ENCODE measurements around the gene MRC2. TPM values are rescaled to one million over a fixed set of nuclear protein-coding genes. Genes with fewer than 3 reads are reported as not detected.
"Not testable (repeated sequence)": the region's sequence is repeated elsewhere in the genome, so short reads cannot be mapped to it uniquely, and the experiment has no call there.

The MRC2 gene
- total RNA-seq, 2 donors from 2014 or later = 34.2 to 73.7 TPM

DNA sequence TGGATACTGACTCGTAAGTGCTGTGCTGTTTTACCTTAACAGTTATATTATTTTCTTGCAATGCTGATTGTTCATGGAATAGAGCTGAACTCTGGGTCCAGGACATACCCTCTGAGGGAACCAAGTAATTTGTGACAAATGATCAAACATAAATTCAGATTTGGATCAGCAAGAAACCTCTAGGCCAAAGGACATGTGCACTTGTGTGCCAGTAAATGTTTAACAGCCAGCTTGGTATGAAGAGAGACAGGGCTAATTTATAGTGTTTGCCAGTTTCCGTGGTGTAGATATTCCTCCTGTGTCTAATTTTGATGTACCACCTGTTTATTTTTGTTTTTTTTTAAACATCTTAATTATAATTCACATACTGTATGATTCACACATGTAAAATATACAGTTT is 30.8 kb upstream of the MRC2 start:
- 94% methylated on average over 2 of the region's 2 CpGs for WGBS
- no peak overlapping the region for H3K27ac ChIP-seq
- no peaks in the 10 kb centered on the region for H3K4me1 ChIP-seq (replicated peaks)
- intact Hi-C loops (cut with DNase I) = no loop called here
- no peak for DNase-seq (ENCODE audit: low spot score)
- TF ChIP-seq POLR2AphosphoS5 (IDR thresholded peaks at IDR 0.05) (no peak), POLR2A (IDR thresholded peaks at IDR 0.05) (no peak)
- TF ChIP-seq, protein P1, sequence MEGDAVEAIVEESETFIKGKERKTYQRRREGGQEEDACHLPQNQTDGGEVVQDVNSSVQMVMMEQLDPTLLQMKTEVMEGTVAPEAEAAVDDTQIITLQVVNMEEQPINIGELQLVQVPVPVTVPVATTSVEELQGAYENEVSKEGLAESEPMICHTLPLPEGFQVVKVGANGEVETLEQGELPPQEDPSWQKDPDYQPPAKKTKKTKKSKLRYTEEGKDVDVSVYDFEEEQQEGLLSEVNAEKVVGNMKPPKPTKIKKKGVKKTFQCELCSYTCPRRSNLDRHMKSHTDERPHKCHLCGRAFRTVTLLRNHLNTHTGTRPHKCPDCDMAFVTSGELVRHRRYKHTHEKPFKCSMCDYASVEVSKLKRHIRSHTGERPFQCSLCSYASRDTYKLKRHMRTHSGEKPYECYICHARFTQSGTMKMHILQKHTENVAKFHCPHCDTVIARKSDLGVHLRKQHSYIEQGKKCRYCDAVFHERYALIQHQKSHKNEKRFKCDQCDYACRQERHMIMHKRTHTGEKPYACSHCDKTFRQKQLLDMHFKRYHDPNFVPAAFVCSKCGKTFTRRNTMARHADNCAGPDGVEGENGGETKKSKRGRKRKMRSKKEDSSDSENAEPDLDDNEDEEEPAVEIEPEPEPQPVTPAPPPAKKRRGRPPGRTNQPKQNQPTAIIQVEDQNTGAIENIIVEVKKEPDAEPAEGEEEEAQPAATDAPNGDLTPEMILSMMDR (IDR thresholded peaks at IDR 0.05) = no peak
- no peaks in the 10 kb centered on the region for H3K36me3 ChIP-seq
- no peaks in the 10 kb centered on the region for H3K27me3 ChIP-seq (replicated peaks; ENCODE audit: insufficient read depth)
- no peak overlapping the region for H3K4me3 ChIP-seq
- no peaks in the 10 kb centered on the region for H3K9me3 ChIP-seq

DNA sequence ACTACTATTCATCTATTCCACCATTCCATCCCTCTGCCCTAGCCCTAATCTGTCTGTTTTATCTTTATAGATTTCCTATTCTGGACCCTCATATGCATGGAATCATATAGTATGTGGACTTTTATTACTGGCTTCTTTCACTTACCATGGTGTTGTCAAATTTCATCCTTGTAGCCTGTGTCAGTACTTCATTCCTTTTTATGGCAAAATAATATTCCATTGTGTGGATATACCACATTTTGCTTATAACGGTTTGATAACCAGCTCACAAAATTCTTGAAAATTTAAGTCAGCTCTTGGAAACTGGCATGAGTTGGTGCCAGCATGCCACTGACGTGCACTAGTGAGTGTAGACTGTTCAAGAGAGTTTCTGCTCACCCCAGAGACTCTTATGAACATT is 30.3 kb upstream of the MRC2 start:
- 93% methylated on average over 2 of the region's 2 CpGs for WGBS
- H3K36me3 ChIP-seq = no peaks in the 10 kb centered on the region
- H3K4me1 ChIP-seq (replicated peaks) = no peaks in the 10 kb centered on the region

DNA sequence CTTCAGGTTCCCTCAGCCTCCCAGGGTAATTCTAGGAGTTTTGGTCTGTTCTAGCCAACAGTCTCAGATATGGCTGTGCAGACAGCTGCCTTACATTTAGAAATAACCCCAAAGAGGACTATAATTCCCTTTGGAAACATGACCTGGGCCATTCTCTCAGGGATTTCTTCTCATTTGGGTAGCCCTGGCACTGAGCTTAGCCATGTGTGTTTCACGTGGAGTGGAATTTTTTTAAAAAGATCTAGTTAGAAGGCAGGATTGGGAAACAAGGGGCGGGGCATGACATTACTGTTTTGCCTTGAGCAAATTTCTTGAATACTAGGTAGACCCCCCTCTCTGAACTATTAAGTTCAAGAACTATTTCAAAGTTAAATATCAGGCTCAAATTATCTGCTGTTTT is 29.6 kb upstream of the MRC2 start:
- H3K36me3 ChIP-seq = no peaks in the 10 kb centered on the region
- TF ChIP-seq POLR2A (IDR thresholded peaks at IDR 0.05) = no peak

More for the DNA sequence above, 30.3 kb upstream of the MRC2 start:
- H3K27me3 ChIP-seq (replicated peaks; ENCODE audit: insufficient read depth) = no peaks in the 10 kb centered on the region
- no peak overlapping the region for H3K4me3 ChIP-seq
- TF ChIP-seq POLR2AphosphoS5 (IDR thresholded peaks at IDR 0.05) = no peak
- H3K27ac ChIP-seq = no peak overlapping the region
- intact Hi-C loops (cut with DNase I) = no loop called here
- DNase-seq (ENCODE audit: low spot score) = no peak
- H3K9me3 ChIP-seq = no peaks in the 10 kb centered on the region

DNA sequence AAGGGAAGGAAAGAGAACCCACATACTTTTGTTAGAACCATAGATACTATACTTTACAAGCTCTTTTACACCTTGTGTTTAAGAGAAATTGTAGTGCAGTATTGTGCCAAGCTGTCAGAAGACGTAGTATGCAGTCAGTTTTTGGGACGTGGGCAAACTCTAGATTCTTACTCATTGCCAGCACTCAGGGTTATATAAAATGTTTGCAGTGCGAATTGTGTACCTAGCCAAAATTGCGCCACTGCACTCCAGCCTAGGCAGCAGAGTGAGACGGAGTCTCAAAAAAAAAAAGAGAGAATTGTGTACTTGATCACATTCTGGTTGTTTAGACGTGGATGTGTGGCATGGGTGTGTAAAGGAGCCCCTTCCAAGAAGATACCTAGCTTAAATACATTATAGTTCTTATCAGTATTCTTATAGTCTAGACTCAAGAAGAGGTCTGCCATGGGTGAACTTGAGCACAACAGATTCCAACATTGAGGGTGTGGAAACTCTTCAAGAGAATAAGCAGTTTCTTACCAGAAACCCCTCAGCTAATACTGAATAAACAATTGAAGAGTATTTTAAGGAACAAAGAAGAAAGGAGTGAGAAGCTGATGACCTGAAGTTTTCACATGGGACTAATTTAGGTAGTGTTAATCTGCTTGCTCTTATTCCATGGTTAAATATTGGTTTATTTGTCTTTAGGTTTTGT is 27.4 kb upstream of the MRC2 start:
- TF ChIP-seq, protein P1 (IDR thresholded peaks at IDR 0.05) = no peak
- TF ChIP-seq POLR2A (IDR thresholded peaks at IDR 0.05) = no peak
- no peak for TF ChIP-seq POLR2AphosphoS5 (IDR thresholded peaks at IDR 0.05)

More for the DNA sequence above, 29.6 kb upstream of the MRC2 start:
- H3K27ac ChIP-seq = no peak overlapping the region
- no peak for DNase-seq (ENCODE audit: low spot score)
- intact Hi-C loops (cut with DNase I) = no loop called here
- no peaks in the 10 kb centered on the region for H3K27me3 ChIP-seq (replicated peaks; ENCODE audit: insufficient read depth)
- H3K4me3 ChIP-seq = no peak overlapping the region
- H3K4me1 ChIP-seq (replicated peaks) = no peaks in the 10 kb centered on the region
- no peaks in the 10 kb centered on the region for H3K9me3 ChIP-seq
- WGBS = 72% methylated on average over 2 of the region's 2 CpGs

DNA sequence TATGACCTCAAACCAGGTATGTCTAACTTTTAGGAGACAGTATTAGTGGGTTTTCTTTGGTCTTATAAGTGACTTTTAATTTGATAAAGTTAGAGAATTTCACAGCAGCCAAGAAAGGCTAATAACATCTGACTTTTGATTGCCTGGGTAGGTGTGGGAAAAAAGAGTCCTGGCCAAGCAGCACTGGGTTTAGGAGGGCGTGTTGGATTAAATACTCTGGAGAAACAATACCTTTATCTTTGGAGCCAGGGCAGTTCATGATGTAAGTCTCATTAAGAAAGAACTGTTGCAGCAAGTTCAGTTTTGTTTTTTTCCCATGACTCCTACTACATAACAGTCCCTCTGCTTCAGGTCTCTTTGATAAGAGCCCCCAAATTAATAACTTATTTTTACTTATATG is 26.7 kb upstream of the MRC2 start:
- TF ChIP-seq, protein P1 (IDR thresholded peaks at IDR 0.05) = no peak
- TF ChIP-seq POLR2A (IDR thresholded peaks at IDR 0.05) = no peak
- TF ChIP-seq POLR2AphosphoS5 (IDR thresholded peaks at IDR 0.05) = no peak
- Histone ChIP-seq H3K27me3 (replicated peaks; ENCODE audit: insufficient read depth) (no peaks in the 10 kb centered on the region), H3K4me1 (replicated peaks) (no peaks in the 10 kb centered on the region), H3K27ac (no peak overlapping the region), H3K4me3 (no peak overlapping the region), H3K36me3 (no peaks in the 10 kb centered on the region), H3K9me3 (no peaks in the 10 kb centered on the region)
- 59% methylated on average over 1 of the region's 1 CpG for WGBS
- no peak for DNase-seq (ENCODE audit: low spot score)
- intact Hi-C loops (cut with DNase I) = no loop called here

More for the DNA sequence above, 27.4 kb upstream of the MRC2 start:
- Histone ChIP-seq H3K36me3 (no peaks in the 10 kb centered on the region), H3K27me3 (replicated peaks; ENCODE audit: insufficient read depth) (no peaks in the 10 kb centered on the region), H3K9me3 (no peaks in the 10 kb centered on the region), H3K27ac (no peak overlapping the region), H3K4me1 (replicated peaks) (no peaks in the 10 kb centered on the region), H3K4me3 (no peak overlapping the region)
- intact Hi-C loops (cut with DNase I) = no loop called here
- no peak for DNase-seq (ENCODE audit: low spot score)
- WGBS = 81% methylated on average over 6 of the region's 6 CpGs

DNA sequence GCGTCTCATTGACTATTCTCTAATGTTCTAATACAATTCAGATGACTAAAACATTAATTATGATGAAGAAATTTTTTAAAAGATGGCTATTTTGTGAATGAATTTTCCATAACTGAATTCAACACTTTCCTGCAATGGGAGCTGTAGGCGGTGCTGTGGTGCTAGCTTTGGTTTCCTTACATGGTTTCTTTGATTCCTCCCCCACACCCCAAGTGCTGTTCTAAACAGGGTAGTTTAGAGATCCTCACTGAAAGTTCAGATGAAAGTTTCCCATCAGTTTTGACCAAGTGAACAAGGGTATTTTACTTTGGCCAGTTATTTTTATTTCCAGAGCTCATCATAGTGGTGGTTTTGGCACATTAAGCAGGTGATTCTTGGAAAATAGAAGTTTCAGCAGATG is 26.0 kb upstream of the MRC2 start:
- Histone ChIP-seq H3K27ac (no peak overlapping the region), H3K9me3 (no peaks in the 10 kb centered on the region), H3K36me3 (no peaks in the 10 kb centered on the region), H3K27me3 (replicated peaks; ENCODE audit: insufficient read depth) (no peaks in the 10 kb centered on the region), H3K4me3 (no peak overlapping the region), H3K4me1 (replicated peaks) (no peaks in the 10 kb centered on the region)
- WGBS = 88% methylated on average over 2 of the region's 2 CpGs
- TF ChIP-seq, protein P1 (IDR thresholded peaks at IDR 0.05) = no peak
- no peak for TF ChIP-seq POLR2A (IDR thresholded peaks at IDR 0.05)
- TF ChIP-seq POLR2AphosphoS5 (IDR thresholded peaks at IDR 0.05) = no peak
- intact Hi-C loops (cut with DNase I) = no loop called here
- no peak for DNase-seq (ENCODE audit: low spot score)

DNA sequence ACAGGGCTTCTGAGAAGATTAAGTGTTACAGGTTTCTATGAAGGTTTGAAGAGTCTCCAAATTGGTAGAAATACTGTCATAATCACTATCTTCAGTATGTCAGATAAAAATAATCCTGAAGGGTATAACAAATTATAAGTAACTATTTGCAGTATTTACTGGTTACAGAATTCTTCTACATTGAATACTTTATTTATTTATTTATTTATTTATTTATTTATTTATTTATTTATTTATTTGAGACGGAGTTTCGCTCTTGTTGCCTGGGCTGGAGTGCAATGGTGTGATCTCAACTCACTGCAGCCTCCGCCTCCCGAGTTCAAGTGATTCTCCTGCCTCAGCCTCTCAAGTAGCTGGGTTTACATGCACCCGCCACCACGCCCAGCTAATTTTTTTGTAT is 23.7 kb upstream of the MRC2 start:
- H3K4me1 ChIP-seq (replicated peaks); H3K27ac ChIP-seq; H3K27me3 ChIP-seq (replicated peaks; ENCODE audit: insufficient read depth); H3K9me3 ChIP-seq; H3K4me3 ChIP-seq; intact Hi-C loops (cut with DNase I); DNase-seq (ENCODE audit: low spot score); H3K36me3 ChIP-seq: not testable (repeated sequence)
- 95% methylated on average over 6 of the region's 6 CpGs for WGBS

All from prostate gland (tissue), 2 donors.